GM18873 (cell line): ENCODE results near the gene PCYT2.
A peak's percentile ranks its signal among the peaks of the same experiment; 100 is the strongest.

ENCODE experiments used
- ATAC-seq: cut with Tn5 transposase; IDR thresholded peaks from one replicate; pipeline ENCODE4 v1.9.1; 2021; ENCODE audit warnings: mild to moderate bottlenecking, moderate library complexity, moderate number of reproducible peaks; ENCODE audit not compliant: unreplicated experiment, low FRiP score

PCYT2 gene

DNA sequence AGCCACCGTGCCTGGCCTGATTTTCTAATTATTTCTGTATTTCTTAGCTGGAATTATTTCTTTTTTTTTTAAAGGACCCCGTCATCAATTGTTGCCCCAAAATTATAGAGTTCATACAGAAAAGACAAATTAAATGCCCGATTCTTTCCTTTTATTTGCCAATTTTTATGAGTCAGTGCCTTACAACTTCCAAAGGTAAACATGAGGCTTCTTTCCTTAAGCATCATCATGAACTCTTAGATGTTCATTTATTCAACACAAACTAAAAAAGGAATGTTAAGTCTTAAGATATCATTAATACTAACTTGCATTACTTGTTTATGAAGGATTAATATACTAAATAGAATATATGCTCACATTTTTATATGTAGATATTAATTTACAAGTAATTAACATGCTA, 32.9 kb downstream of the PCYT2 start:
- no peak for ATAC-seq

- no peak for ATAC-seq
These were observed 33.6 kb downstream of the PCYT2 start for GRCh38 chr17:81877569-81877968.

GRCh38 chr17:81871387-81872230, 39.6 kb downstream of the PCYT2 start:
- ATAC-seq: peak; percentile 43

- ATAC-seq: no peak
These were observed 40.2 kb downstream of the PCYT2 start, which contains the start of gene ARHGDIA for GRCh38 chr17:81870981-81871386. ARHGDIA (minus strand) TSS chr17:81871337; CDS start chr17:81869930, 1,407 bp downstream.

DNA sequence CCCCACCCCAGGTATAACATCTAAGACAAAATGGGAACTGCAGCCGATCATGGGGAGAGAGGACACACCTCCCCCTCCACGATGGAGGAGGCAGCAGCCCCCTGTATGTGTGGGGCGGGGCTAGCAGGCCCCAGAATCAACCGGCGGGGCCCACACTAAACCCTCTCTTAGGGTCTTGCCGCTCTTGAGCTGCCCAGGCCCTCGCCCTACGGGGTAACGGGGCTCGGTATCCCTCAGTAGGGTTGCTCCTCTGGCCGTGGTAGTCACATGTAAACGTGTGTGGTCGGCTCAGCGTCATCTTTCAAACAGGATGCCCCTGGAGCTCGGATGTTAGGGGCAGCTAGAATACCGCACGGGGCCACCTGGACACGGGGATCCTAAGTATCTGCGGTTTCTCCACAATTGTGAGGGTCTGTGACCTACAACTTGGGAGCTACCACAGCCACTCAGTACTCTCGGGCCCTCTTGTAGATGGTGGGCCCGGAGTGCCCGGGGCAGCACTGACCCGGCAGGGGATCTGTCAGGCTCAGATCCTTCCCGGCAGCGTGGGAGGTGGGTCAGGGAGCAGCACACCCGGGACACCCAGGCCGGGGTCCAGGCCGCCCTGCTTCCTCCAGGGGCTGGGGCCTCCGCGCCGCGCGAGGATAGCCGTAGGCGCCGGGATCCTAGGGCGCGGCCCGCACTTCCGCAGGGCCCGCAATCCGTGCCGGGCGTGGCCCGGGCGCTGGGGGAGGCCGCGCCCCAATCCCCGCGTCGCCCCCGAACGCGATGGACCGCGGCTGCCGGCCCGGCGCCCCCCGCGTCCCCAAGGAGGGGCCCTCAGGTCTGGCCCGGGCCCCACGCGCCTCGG, 40.8 kb downstream of the PCYT2 start:
- no peak for ATAC-seq

DNA sequence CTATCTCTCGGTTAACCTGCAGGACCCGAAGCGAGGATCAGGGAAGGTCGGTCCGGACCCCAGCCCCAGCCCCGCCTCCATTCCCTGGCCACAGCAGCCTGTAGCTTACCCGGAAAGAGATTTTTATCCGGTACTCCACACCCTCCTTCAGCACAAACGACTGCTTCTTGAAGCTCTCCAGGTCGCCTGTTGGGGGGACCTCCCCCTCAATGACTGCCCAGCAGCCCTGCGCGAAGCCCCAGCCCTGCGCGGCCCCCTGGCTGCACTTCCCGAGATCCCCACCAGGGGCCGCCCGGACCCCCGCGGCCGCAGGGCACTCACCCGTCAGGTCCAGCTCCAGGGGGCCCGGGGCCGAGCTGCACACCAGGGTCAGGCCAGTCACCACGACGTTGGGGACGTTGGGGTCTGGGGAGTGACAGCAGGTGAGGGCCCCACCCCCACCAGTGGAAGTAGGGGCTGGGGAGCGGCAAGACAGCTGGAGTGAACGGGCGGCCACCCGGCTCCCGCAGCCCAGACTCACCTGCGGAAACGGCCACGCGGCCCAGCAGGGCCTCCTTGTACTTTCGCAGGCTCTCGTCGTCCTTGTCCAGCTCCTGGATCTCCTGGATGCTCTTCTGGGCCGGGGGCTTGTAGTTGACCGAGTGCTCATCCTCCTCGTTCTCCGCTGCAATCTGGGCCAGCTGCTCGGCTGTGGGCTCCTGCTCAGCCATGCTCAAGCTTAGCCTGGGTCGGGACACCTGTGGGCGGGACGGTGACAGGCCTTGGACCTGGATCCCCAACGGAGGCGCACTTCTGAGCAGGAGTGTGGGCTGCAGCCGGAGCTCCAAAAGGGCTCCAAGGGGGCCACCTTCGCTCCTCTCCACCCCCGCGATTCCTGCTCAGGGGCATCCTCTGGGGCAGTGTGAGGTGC, 41.7 kb downstream of the PCYT2 start:
- no peak for ATAC-seq

- ATAC-seq: no peak
These were observed 42.5 kb downstream of the PCYT2 start for GRCh38 chr17:81868674-81869220.

- ATAC-seq: no peak
These were observed 43.1 kb downstream of the PCYT2 start for GRCh38 chr17:81867991-81868673.

DNA sequence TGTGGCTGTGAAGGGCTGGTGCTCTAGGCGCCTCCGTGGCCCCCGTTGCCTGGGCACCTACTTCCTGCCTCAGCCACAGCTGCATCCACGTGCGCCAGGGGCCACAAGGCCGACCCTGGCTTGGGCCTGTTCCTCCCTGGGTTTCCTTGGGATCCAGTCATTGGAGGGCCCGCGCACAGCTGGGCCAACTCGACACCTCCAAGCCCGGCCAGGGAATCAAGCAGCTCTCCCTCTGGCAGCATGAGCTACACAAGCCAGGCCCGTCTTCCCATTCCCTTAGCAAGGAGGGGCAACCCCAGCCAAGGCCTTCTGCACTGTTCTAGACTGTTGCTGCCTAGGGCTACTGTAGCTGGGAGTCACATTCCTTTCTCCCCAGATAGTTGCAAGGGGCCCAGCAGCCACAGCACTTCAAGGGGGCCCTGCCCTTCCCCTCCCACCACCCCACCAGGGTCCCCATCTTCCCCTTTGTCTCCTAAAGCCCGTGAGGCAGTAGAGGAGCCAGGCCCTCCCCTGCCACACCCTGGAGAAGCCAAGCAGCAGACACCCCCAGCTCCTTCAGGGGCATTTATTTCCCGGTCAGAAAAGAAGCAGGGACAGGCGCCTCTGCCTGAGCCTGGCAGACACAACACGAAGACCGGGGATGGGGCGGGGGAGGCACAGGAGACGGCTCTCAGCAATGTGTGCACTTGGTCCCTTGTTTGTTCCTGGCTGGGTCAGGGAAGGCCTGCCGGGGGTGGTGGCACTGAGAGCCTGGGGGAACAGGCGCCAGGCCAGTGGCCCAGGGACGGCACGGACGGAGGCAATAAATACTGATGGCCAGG, 43.8 kb downstream of the PCYT2 start:
- no peak for ATAC-seq

DNA sequence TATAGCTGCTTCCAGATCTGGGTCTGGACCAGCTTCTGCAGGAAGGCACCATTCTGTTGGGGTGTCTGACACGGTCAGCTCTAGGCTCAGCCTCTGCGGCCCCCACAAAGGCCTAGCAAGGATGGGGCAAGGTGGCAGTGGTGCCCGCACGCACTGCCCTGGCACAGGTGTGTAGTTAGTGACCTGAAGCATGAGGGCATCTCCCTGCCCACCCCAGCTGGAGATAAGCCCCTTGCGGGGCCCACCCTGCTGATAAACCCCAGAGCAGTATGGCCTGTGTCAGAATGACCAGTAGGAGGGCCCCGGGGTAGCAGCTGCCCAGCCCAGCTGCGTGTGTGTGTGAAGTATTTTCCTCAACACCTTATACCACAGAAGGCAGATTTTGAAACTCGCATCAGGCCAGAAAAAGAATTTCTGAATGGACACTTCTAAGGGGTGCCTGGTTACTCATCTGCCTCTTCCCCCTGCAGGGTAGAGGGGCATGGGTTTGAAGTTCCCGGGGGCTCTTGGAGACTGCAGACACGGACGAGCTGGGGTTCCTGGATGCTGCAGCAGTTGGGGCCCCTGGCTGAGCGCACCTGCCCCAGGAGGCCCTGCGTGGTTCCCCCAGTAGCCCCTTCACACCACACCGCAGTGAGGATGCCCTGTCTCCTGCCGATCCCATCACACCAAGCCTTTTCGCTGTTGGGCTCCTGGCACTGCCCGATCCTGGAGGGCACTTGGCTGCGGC, 44.6 kb downstream of the PCYT2 start:
- ATAC-seq: no peak

GRCh38 chr17:81865733-81866439, 45.3 kb downstream of the PCYT2 start:
- ATAC-seq: no peak

DNA sequence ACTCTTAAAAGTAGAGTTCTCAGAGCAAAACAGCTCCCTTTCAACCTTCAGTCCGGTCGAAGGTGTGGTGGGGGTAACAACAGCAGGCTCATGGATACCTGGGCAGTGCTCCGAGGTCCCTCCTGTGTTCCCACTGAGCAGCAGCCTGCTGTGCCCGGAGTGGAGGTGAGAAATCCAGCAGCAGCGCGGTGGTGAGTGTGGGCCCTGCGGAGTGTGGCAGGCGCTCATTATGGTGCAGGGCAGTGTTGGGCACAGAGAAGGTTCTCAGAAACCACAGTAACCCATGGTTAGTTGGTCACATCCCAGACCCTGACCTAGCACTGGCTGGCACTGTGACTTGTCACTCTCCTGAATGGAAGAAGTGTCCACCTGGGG, 45.9 kb downstream of the PCYT2 start:
- ATAC-seq: no peak

- ATAC-seq: no peak
These were observed 47.1 kb downstream of the PCYT2 start for GRCh38 chr17:81863833-81864768.

- ATAC-seq: no peak
These were observed 48.0 kb downstream of the PCYT2 start for GRCh38 chr17:81863123-81863675.

GRCh38 chr17:81860756-81861568, 50.2 kb downstream of the PCYT2 start:
- peak; percentile 87 for ATAC-seq
